ENCODE measurements around the gene MERTK.

DNA sequence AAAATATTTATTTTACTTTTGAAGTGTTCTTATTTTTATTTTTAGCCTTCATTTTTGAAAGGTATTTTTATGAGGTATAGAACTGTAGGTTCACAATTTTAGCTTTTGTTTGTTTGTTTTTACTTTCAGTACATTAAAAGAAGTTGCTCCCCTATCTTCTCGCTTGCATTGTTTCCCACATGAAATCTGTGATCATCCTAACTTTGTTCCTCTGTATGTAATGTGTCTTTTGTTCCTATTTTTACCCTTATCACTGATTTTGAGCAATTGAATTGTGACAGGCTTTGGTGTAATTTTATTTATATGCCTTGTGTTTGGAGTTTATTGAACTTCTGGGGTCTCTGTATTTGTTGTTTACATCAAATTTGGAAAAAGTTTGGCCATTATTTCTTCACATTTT is 78.8 kb downstream of the MERTK start:
- no peak for TF ChIP-seq POLR2A (IDR thresholded peaks at IDR 0.05)
- TF ChIP-seq, protein P1, sequence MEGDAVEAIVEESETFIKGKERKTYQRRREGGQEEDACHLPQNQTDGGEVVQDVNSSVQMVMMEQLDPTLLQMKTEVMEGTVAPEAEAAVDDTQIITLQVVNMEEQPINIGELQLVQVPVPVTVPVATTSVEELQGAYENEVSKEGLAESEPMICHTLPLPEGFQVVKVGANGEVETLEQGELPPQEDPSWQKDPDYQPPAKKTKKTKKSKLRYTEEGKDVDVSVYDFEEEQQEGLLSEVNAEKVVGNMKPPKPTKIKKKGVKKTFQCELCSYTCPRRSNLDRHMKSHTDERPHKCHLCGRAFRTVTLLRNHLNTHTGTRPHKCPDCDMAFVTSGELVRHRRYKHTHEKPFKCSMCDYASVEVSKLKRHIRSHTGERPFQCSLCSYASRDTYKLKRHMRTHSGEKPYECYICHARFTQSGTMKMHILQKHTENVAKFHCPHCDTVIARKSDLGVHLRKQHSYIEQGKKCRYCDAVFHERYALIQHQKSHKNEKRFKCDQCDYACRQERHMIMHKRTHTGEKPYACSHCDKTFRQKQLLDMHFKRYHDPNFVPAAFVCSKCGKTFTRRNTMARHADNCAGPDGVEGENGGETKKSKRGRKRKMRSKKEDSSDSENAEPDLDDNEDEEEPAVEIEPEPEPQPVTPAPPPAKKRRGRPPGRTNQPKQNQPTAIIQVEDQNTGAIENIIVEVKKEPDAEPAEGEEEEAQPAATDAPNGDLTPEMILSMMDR (IDR thresholded peaks at IDR 0.05): no peak
